ENCODE results near the gene AQP6.

The AQP6 gene

GRCh38 chr12:50019524-50019923 lies 46.8 kb downstream of the AQP6 start:
- no peak for DNase-seq (ENCODE audit: low read depth, low spot score)
- no CpG with 5 or more reads among the region's 2 CpGs for WGBS (ENCODE audit: insufficient coverage, insufficient read length)
- H3K27me3 ChIP-seq (ENCODE audit: control insufficient read depth, insufficient read depth, low read length) = no peaks in the 10 kb centered on the region
- H3K9me3 ChIP-seq (ENCODE audit: control insufficient read depth, insufficient read depth, low read length) = no peaks in the 10 kb centered on the region
- no peaks in the 10 kb centered on the region for H3K36me3 ChIP-seq (ENCODE audit: control insufficient read depth, insufficient read depth, low read length)
- no peak overlapping the region for H3K4me3 ChIP-seq (ENCODE audit: low read length)
- H3K27ac ChIP-seq (ENCODE audit: low read length) = no peak overlapping the region
- H3K4me1 ChIP-seq (ENCODE audit: control insufficient read depth, insufficient read depth, low read length) = peaks cover 4% of the 10 kb centered on the region; the same call in 1 of the 2 replicates

- WGBS (ENCODE audit: insufficient coverage, insufficient read length) = 100% methylated on average over 1 of the region's 4 CpGs
- no peak overlapping the region for H3K4me3 ChIP-seq (ENCODE audit: low read length)
- no peak overlapping the region for H3K27ac ChIP-seq (ENCODE audit: low read length)
Measured at GRCh38 chr12:50021031-50021430, 48.3 kb downstream of the AQP6 start.

GRCh38 chr12:50022903-50023302 lies 50.2 kb downstream of the AQP6 start:
- H3K4me1 ChIP-seq (ENCODE audit: control insufficient read depth, insufficient read depth, low read length) = peaks cover 4% of the 10 kb centered on the region; the same call in 1 of the 2 replicates
- no peaks in the 10 kb centered on the region for H3K9me3 ChIP-seq (ENCODE audit: control insufficient read depth, insufficient read depth, low read length)
- DNase-seq (ENCODE audit: low read depth, low spot score) = no peak
- no peaks in the 10 kb centered on the region for H3K36me3 ChIP-seq (ENCODE audit: control insufficient read depth, insufficient read depth, low read length)
- no peak overlapping the region for H3K27ac ChIP-seq (ENCODE audit: low read length)
- H3K27me3 ChIP-seq (ENCODE audit: control insufficient read depth, insufficient read depth, low read length) = no peaks in the 10 kb centered on the region
- no CpG with 5 or more reads among the region's 1 CpG for WGBS (ENCODE audit: insufficient coverage, insufficient read length)
- no peak overlapping the region for H3K4me3 ChIP-seq (ENCODE audit: low read length)

More at GRCh38 chr12:50021031-50021430, 48.3 kb downstream of the AQP6 start:
- no peak for DNase-seq (ENCODE audit: low read depth, low spot score)
- Histone ChIP-seq H3K27me3 (ENCODE audit: control insufficient read depth, insufficient read depth, low read length) (no peaks in the 10 kb centered on the region), H3K36me3 (ENCODE audit: control insufficient read depth, insufficient read depth, low read length) (no peaks in the 10 kb centered on the region), H3K9me3 (ENCODE audit: control insufficient read depth, insufficient read depth, low read length) (no peaks in the 10 kb centered on the region), H3K4me1 (ENCODE audit: control insufficient read depth, insufficient read depth, low read length) (peaks cover 4% of the 10 kb centered on the region; the same call in 1 of the 2 replicates)

GRCh38 chr12:50024227-50024626 lies 51.5 kb downstream of the AQP6 start:
- Histone ChIP-seq H3K36me3 (ENCODE audit: control insufficient read depth, insufficient read depth, low read length) (no peaks in the 10 kb centered on the region), H3K27me3 (ENCODE audit: control insufficient read depth, insufficient read depth, low read length) (no peaks in the 10 kb centered on the region), H3K4me3 (ENCODE audit: low read length) (no peak overlapping the region; the same call in 1 of the 2 replicates), H3K27ac (ENCODE audit: low read length) (no peak overlapping the region), H3K9me3 (ENCODE audit: control insufficient read depth, insufficient read depth, low read length) (no peaks in the 10 kb centered on the region), H3K4me1 (ENCODE audit: control insufficient read depth, insufficient read depth, low read length) (no peaks in the 10 kb centered on the region)
- WGBS (ENCODE audit: insufficient coverage, insufficient read length) = no CpG with 5 or more reads among the region's 8 CpGs
- DNase-seq (ENCODE audit: low read depth, low spot score) = no peak

- no peak for DNase-seq (ENCODE audit: low read depth, low spot score)
- no peak overlapping the region for H3K27ac ChIP-seq (ENCODE audit: low read length)
Measured at GRCh38 chr12:50024805-50025186, 52.0 kb downstream of the AQP6 start.

GRCh38 chr12:50025187-50026059 lies 52.7 kb downstream of the AQP6 start, which contains the start of gene RACGAP1:
RACGAP1 (minus strand) TSS chr12:50025494; CDS start chr12:50016715, 8,779 bp downstream.
- Histone ChIP-seq H3K36me3 (ENCODE audit: control insufficient read depth, insufficient read depth, low read length) (no peaks in the 10 kb centered on the region), H3K4me1 (ENCODE audit: control insufficient read depth, insufficient read depth, low read length) (no peaks in the 10 kb centered on the region), H3K4me3 (ENCODE audit: low read length) (peak within 1 kb of the TSS; percentile 83; the same call in 1 of the 2 replicates), H3K9me3 (ENCODE audit: control insufficient read depth, insufficient read depth, low read length) (no peaks in the 10 kb centered on the region), H3K27me3 (ENCODE audit: control insufficient read depth, insufficient read depth, low read length) (no peaks in the 10 kb centered on the region), H3K27ac (ENCODE audit: low read length) (no peak within 1 kb of the TSS)
- no CpG with 5 or more reads among the region's 47 CpGs for WGBS (ENCODE audit: insufficient coverage, insufficient read length)
- DNase-seq (ENCODE audit: low read depth, low spot score) = peak; percentile 96

More at GRCh38 chr12:50024805-50025186, 52.0 kb downstream of the AQP6 start:
- no peaks in the 10 kb centered on the region for H3K4me1 ChIP-seq (ENCODE audit: control insufficient read depth, insufficient read depth, low read length)
- no CpG with 5 or more reads among the region's 16 CpGs for WGBS (ENCODE audit: insufficient coverage, insufficient read length)
- H3K4me3 ChIP-seq (ENCODE audit: low read length) = peak overlapping the region; percentile 83; the same call in 1 of the 2 replicates
- no peaks in the 10 kb centered on the region for H3K27me3 ChIP-seq (ENCODE audit: control insufficient read depth, insufficient read depth, low read length)
- no peaks in the 10 kb centered on the region for H3K9me3 ChIP-seq (ENCODE audit: control insufficient read depth, insufficient read depth, low read length)
- H3K36me3 ChIP-seq (ENCODE audit: control insufficient read depth, insufficient read depth, low read length) = no peaks in the 10 kb centered on the region

- Histone ChIP-seq H3K27me3 (ENCODE audit: control insufficient read depth, insufficient read depth, low read length) (no peaks in the 10 kb centered on the region), H3K4me1 (ENCODE audit: control insufficient read depth, insufficient read depth, low read length) (no peaks in the 10 kb centered on the region), H3K4me3 (ENCODE audit: low read length) (no peak overlapping the region), H3K36me3 (ENCODE audit: control insufficient read depth, insufficient read depth, low read length) (no peaks in the 10 kb centered on the region), H3K9me3 (ENCODE audit: control insufficient read depth, insufficient read depth, low read length) (no peaks in the 10 kb centered on the region), H3K27ac (ENCODE audit: low read length) (no peak overlapping the region)
- WGBS (ENCODE audit: insufficient coverage, insufficient read length) = no CpG with 5 or more reads among the region's 3 CpGs
- DNase-seq (ENCODE audit: low read depth, low spot score) = no peak
Measured at GRCh38 chr12:50026691-50027090, 53.9 kb downstream of the AQP6 start.
